ENCODE results near the gene UBE2L5.
A peak's percentile ranks its signal among the peaks of the same experiment; 100 is the strongest.

UBE2L5 gene

GRCh38 chr13:30413842-30414241 lies 8.5 kb upstream of the UBE2L5 start:
- TF ChIP-seq CTCF (conservative IDR thresholded peaks at IDR 0.05; ENCODE audit: low read depth), result no peak
- DNase-seq (ENCODE audit: low spot score), result no peak
- CTCF ChIA-PET, result no interaction called here
- no peak overlapping the region for H3K27ac ChIP-seq
- POLR2A ChIA-PET (ENCODE audit: low non-redundant PET), result no interaction called here

DNA sequence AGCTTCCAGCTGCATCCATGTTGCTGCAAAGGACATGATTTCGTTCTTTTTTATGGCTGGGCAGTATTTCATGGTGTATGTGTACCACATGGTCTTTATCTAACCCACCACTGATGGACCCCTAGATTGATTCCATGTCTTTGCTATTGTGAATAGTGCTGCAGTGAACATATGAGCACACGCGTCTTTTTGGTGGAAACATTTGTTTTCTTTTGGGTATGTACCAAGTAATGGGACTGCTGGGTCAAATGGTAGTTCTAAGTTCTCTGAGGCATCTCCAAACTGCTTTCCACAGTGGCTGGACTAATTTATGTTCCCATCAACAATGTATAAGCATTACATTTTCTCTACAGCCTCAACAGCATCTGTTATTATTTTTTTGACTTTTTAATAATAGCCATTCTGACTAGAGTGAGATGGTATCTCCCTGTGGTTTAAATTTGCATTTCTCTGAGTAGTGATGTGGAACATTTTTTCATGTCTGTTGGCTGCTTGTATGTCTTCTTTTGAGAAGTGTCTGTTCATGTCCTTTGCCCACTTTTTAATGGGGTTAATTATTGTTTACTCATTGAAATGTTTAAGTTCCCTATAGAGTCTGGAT lies 6.8 kb upstream of the UBE2L5 start:
- ChIA-PET CTCF (no interaction called here), POLR2A (ENCODE audit: low non-redundant PET) (no interaction called here)
- H3K27ac ChIP-seq, result no peak overlapping the region
- DNase-seq (ENCODE audit: low spot score), result no peak
- TF ChIP-seq CTCF (conservative IDR thresholded peaks at IDR 0.05; ENCODE audit: low read depth), result no peak

DNA sequence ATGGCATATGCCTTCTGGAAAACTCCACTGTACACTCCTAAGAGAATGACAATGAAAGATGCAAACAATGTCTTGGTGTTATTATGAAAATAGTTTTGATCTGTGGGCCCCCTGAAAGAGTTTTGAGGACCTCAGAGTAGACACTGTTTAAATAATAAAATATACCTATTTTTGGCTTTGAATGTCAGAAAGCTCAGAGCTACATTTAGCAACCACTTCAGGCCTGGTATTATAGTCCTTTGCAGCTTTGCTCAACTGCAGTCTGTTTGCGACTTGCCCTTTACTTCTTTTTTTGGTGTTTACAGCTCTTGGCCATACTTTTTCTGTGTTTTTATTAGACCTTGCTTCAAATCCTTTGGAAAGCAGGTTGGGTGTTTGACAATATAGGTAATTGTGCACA lies 5.8 kb upstream of the UBE2L5 start:
- DNase-seq (ENCODE audit: low spot score), result no peak
- POLR2A ChIA-PET (ENCODE audit: low non-redundant PET), result no interaction called here
- CTCF ChIA-PET, result no interaction called here
- TF ChIP-seq CTCF (conservative IDR thresholded peaks at IDR 0.05; ENCODE audit: low read depth), result no peak
- no peak overlapping the region for H3K27ac ChIP-seq

DNA sequence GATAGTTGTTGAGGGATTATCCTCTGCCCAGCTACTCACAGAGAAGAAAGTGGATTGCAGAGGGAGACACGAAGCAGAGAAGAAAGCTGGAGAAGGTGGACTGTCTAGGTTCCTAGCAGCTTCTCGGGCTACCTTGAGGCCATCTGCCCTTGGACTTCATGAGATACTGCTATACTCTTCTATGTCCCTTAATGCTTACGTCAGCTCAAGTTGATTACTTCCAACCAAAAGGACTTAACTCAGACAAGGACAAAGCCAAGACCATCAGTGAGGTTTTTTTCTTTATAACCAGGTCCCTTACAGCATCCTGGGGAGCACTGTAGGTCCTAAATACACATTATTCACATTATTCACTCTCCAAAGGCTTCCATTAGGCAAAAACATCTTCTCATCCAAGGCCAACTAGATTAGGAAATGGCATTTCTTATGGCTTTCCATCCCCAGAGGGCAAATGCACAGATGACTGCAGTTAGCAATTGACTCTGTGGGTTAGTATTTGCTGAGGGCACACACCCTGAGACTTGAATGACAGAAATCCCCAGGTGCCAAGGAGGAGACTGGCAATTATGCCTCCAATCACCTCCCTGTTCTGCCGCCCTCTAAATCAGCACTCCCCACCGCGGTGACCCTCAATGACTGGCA lies 4.1 kb upstream of the UBE2L5 start:
- TF ChIP-seq CTCF (conservative IDR thresholded peaks at IDR 0.05; ENCODE audit: low read depth), result no peak
- POLR2A ChIA-PET (ENCODE audit: low non-redundant PET), result no interaction called here
- DNase-seq (ENCODE audit: low spot score), result no peak
- no peak overlapping the region for H3K27ac ChIP-seq
- CTCF ChIA-PET, result interaction anchor here (0.7 kb wide), 1 partner anchor 10 kb away, joined by 3 read pairs; no protein-coding TSS in a partner anchor

DNA sequence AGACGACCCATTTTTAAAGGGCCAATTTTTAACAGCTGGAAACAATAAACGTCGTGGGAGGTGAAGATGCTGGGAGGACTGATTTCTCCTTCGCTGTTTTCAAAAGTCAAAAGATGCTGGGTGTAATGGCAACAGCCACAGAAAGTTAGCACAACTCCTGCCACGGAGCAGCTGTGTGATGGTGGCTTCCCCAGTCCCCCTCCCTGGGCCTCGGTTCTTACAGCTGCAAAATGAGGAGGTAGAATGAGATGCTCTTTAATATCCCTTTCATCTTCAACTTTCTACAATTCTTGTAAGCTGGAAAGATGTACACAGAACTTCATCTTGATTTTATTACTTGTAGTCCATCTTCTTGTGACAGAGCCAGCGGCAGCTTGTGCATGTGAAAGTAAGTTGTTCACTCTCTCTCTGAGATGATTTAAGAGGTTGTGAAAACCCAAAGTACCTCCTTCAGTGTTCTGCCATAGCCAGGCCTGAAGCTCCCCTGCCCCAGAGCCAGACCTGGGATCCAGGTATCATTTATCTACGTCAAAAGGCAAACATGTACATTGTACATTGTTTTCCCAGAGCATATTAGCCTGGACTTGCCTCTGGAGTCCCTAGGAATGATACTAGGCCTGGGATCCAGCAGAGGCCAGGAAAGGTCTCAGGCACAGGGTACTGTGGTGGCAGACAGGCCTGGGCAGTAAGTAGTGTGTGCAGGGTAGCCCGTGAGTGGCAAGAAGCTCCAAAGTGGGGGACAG lies 3.4 kb upstream of the UBE2L5 start:
- no peak for TF ChIP-seq CTCF (conservative IDR thresholded peaks at IDR 0.05; ENCODE audit: low read depth)
- no peak for DNase-seq (ENCODE audit: low spot score)
- POLR2A ChIA-PET (ENCODE audit: low non-redundant PET), result no interaction called here
- CTCF ChIA-PET, result interaction anchor here (0.6 kb wide), 1 partner anchor 261 kb away, joined by 4 read pairs; no protein-coding TSS in a partner anchor
- no peak overlapping the region for H3K27ac ChIP-seq

DNA sequence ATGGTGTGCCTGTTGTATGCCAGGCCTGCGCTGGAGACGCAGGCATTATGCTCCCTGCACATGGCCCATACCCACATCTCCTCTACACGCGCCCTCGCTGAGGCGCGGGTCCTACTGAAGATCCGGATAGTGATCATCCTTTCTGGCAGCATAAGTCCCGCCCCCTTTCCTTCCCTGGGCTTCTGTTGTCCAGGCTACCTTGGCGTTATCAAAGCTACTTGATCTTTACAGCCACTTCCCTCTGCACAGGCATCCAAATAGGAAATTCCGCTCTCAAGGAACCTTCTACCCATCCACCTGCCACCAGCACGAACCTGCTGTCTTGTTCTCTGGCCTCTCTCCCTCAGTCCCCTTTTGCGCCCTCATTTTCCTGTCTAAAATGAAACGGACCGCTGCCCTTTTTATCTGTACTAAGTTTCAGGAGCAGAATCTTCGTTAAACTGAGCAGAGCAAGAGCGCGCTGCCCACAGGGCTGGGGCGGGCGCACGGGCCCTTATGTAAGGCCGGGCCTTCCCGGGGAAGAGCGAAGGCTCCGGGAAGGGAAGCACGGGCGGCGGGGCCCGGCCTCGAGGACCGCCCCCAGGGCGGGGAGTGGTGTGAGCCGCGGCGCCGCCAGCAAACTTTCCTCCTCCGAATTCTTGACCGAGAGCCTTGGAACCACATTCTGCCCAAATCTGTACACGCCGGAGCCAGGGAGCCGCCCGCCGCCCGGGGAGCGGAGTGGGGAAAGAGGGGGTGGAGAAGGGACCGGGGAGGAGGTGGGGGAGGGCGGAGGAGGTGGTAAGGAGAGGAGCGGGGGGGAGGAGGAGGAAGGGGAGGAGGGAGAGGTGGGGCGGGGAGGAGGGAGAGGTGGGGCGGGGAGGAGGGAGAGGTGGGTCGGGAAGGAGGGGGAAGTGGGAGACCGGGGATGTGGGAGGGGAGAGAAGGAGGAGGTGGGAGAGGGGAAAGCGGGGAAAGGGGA lies 920 bp upstream of the UBE2L5 start:
- CTCF ChIA-PET, result interaction anchor here (0.9 kb wide), 1 partner anchor 289 kb away, joined by 3 read pairs; no protein-coding TSS in a partner anchor
- no peak for TF ChIP-seq CTCF (conservative IDR thresholded peaks at IDR 0.05; ENCODE audit: low read depth)
- POLR2A ChIA-PET (ENCODE audit: low non-redundant PET), result interaction anchor here (0.5 to 1.5 kb wide), 6 partner anchors 10 to 286 kb away, joined by 3 to 4 read pairs (median 3); no protein-coding TSS in a partner anchor
- H3K27ac ChIP-seq, result peak overlapping the region; percentile 95
- peak; percentile 71 for DNase-seq (ENCODE audit: low spot score)
